Measurements from ENCODE around the gene VTI1A. TPM values are rescaled to one million over a fixed set of nuclear protein-coding genes. Genes with fewer than 3 reads are reported as not detected.

The VTI1A gene
- total and polyA plus RNA-seq, 8 donors, result 7.3 to 20.2 (median 11.6) TPM

DNA sequence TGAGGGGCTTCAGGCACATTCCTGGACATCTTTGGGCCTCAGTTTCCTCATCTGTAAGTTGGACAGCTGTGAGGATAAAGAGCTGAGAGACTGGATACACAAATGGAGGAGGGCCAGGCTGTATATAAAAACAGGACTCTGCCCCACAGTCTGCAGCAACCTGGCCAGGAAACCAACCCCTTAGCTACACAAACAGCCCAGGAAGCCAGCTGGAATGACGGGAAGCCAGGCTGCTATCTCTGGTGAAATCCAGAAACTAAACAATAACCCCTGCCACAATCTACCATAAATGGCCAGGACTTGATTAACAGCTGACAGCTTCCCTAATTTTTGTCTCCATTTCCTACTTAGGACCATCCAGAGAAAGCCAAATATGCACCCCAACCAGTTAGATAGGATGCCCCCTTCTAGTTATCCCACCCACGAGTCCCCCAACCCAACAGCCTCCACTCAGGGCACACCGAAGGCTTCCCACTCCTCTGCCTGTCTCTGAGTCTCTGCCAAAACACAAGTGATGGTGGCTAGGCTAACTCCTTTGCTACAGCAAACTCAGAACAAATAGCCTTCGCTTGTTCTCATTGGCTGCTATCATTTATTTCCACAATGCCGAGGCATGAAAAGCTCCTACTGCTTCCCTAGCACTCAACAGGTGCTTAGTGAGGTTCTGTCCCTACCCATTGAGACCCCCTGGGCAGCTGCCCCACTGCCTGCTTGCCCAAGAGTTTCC is 393.1 kb downstream of the VTI1A start:
- ATAC-seq, result no peak
- H3K27me3 ChIP-seq, result no peaks in the 10 kb centered on the region
- intact Hi-C loops (cut with DNase I), result no loop called here
- no peaks in the 10 kb centered on the region for H3K36me3 ChIP-seq
- FAIRE-seq, result no peak
- WGBS, 2 donors, result 88 to 94% methylated on average over 5 of the region's 5 CpGs
- TF ChIP-seq, protein P1, sequence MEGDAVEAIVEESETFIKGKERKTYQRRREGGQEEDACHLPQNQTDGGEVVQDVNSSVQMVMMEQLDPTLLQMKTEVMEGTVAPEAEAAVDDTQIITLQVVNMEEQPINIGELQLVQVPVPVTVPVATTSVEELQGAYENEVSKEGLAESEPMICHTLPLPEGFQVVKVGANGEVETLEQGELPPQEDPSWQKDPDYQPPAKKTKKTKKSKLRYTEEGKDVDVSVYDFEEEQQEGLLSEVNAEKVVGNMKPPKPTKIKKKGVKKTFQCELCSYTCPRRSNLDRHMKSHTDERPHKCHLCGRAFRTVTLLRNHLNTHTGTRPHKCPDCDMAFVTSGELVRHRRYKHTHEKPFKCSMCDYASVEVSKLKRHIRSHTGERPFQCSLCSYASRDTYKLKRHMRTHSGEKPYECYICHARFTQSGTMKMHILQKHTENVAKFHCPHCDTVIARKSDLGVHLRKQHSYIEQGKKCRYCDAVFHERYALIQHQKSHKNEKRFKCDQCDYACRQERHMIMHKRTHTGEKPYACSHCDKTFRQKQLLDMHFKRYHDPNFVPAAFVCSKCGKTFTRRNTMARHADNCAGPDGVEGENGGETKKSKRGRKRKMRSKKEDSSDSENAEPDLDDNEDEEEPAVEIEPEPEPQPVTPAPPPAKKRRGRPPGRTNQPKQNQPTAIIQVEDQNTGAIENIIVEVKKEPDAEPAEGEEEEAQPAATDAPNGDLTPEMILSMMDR (IDR thresholded peaks at IDR 0.05), result no peak
- no peaks in the 10 kb centered on the region for H3K9me3 ChIP-seq
- no peak overlapping the region for H3K4me3 ChIP-seq
- no peaks in the 10 kb centered on the region for H3K4me1 ChIP-seq
- H3K27ac ChIP-seq, result no peak overlapping the region
- DNase-seq, result no peak

DNA sequence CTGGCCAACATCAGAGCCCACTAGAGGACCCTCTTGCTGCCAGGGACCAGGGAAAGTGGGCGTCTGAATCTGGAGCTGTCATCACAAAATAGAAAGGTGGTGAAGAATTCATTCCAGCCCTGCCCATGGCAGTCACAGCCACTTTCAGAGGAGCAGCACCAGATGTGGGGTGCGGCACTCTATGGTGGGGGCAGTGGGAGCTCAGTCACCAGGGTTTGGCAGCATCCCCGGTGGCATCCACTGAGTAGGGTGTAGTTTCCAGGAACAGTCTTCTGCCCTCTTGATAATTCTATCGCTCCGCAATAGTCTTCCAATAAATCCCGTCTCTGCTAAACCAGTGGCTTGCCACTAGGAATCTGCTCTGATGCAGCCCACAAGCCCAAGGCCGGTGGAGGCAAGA is 394.5 kb downstream of the VTI1A start:
- no peak overlapping the region for H3K27ac ChIP-seq
- H3K9me3 ChIP-seq, result no peaks in the 10 kb centered on the region
- H3K36me3 ChIP-seq, result no peaks in the 10 kb centered on the region
- TF ChIP-seq, protein P1 (IDR thresholded peaks at IDR 0.05), result no peak
- no peak for ATAC-seq
- no peak for DNase-seq
- no peaks in the 10 kb centered on the region for H3K27me3 ChIP-seq
- FAIRE-seq, result no peak
- no peaks in the 10 kb centered on the region for H3K4me1 ChIP-seq
- 95 to 97% methylated on average over 7 of the region's 7 CpGs for WGBS, 2 donors
- intact Hi-C loops (cut with DNase I), result no loop called here
- no peak overlapping the region for H3K4me3 ChIP-seq

DNA sequence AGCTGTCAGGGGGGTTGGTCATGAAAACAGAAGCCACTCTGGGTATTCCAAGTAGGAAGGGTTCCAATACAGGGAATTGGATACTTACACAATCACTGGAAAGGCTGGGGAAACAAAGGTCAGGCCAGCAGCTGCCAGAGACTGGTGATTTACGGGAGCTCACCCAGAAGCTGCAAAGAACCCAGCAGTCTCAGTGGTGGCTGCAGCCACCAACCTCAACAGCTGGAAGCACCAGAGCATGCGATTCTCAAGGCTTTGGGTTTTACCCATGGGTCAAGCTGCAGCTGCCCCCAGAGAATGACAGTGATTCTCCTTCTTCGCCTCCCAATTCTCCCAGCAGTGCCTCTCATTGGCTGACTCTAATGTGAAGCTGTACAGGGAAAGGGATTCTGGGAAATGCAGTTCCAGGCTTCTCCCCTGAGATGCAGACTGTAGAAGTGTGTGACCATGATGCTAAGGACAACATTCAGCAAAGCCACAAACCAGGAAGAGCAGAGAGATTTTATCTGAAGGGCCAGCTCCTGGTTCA is 395.9 kb downstream of the VTI1A start:
- Histone ChIP-seq H3K4me1 (no peaks in the 10 kb centered on the region), H3K4me3 (no peak overlapping the region), H3K9me3 (no peaks in the 10 kb centered on the region), H3K27ac (no peak overlapping the region), H3K36me3 (no peaks in the 10 kb centered on the region), H3K27me3 (no peaks in the 10 kb centered on the region)
- no peak for DNase-seq
- no peak for FAIRE-seq
- intact Hi-C loops (cut with DNase I), result no loop called here
- ATAC-seq, result peak in 3 of 4 donors; percentile 24 to 44 (median 31)
- TF ChIP-seq, protein P1 (IDR thresholded peaks at IDR 0.05), result no peak
- WGBS, 2 donors, result 65 to 80% methylated on average over 3 of the region's 3 CpGs

DNA sequence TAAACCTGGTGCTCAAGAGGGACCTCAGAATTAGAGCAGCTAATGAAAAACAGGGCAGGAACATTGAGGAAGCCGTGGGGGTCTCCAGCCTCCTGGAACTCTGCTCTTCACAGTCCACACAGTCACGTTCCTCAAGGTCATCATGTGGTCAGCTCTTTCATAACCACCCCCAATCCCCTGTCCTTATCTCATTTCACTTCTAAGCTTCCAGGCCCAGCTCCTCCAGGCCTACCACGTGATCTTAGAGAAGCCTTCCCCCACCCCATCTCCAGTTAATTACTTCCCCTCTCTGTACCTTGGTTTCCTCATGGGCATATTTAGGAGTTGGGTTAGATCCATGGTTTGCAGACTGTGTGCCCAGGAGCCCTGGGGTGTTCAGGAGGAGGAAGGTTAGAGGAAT is 396.6 kb downstream of the VTI1A start:
- Histone ChIP-seq H3K9me3 (no peaks in the 10 kb centered on the region), H3K36me3 (no peaks in the 10 kb centered on the region), H3K4me1 (no peaks in the 10 kb centered on the region), H3K27me3 (no peaks in the 10 kb centered on the region), H3K4me3 (no peak overlapping the region), H3K27ac (no peak overlapping the region)
- FAIRE-seq (no peak), DNase-seq (no peak), ATAC-seq (no peak)
- TF ChIP-seq, protein P1 (IDR thresholded peaks at IDR 0.05), result no peak
- intact Hi-C loops (cut with DNase I), result no loop called here
- WGBS, 2 donors, result 60 to 62% methylated on average over 3 of the region's 3 CpGs

Measured in pancreas (tissue), 10 donors.